IMR-90 (cell line): ENCODE data around the gene ME3.
A peak's percentile ranks its signal among the peaks of the same experiment; 100 is the strongest.

Source experiments
- BHLHE40 ChIP-seq: fragments of 150-350 bp; IDR thresholded peaks from 2 replicates; pipeline ENCODE4 v1.6.1; 2016; ENCODE audit warnings: mild to moderate bottlenecking, low read depth, low read length
- CEBPB ChIP-seq: IDR thresholded peaks from 2 replicates; pipeline ENCODE4 v1.6.1; 2012; ENCODE audit warnings: low read depth, low read length, improper control_type of control experiment
- CTCF ChIP-seq: conservative IDR thresholded peaks from 2 replicates; pipeline ENCODE4 v1.5.1; 2012; ENCODE audit warnings: mild to moderate bottlenecking, low read depth, low read length, improper control_type of control experiment
- ELK1 ChIP-seq: fragments of 150-350 bp; IDR thresholded peaks from 2 replicates; pipeline ENCODE4 v1.6.1; 2016; ENCODE audit warnings: low read depth, mild to moderate bottlenecking, low read length, moderate library complexity, borderline replicate concordance
- FOS ChIP-seq: fragments of 150-350 bp; IDR thresholded peaks from 2 replicates; pipeline ENCODE4 v1.6.1; 2016; ENCODE audit warnings: low read depth, low read length
- MAZ ChIP-seq: IDR thresholded peaks from 2 replicates; pipeline ENCODE4 v1.6.1; 2012; ENCODE audit warnings: low read depth, mild to moderate bottlenecking, low read length, improper control_type of control experiment, moderate library complexity, borderline replicate concordance
- MXI1 ChIP-seq: IDR thresholded peaks from 2 replicates; pipeline ENCODE4 v1.6.1; 2012; ENCODE audit warnings: low read depth, mild to moderate bottlenecking, low read length, moderate library complexity, borderline replicate concordance
- POLR2A ChIP-seq: IDR thresholded peaks from 2 replicates; pipeline ENCODE4 v1.6.1; 2012; ENCODE audit warnings: mild to moderate bottlenecking, low read depth, low read length
- RAD21 ChIP-seq: IDR thresholded peaks from 2 replicates; pipeline ENCODE4 v1.6.1; 2012; ENCODE audit warnings: low read length, improper control_type of control experiment
- RFX5 ChIP-seq: IDR thresholded peaks from 2 replicates; pipeline ENCODE4 v1.8.0; 2012; ENCODE audit warnings: low read depth, mild to moderate bottlenecking, low read length, moderate library complexity

GRCh38 chr11:86620891-86621521, 51.4 kb downstream of the ME3 start:
- TF ChIP-seq CTCF = no peak
- no peak for TF ChIP-seq ELK1
- TF ChIP-seq FOS = no peak
- no peak for TF ChIP-seq POLR2A
- no peak for TF ChIP-seq RAD21
- no peak for TF ChIP-seq MXI1
- TF ChIP-seq CEBPB = peak; percentile 45; the same call in 1 of the 2 replicates
- no peak for TF ChIP-seq MAZ
- TF ChIP-seq RFX5 = no peak
- no peak for TF ChIP-seq BHLHE40
